GM10266 (cell line): ENCODE data around the gene SLAIN2.

Experiments
- DNase-seq: peaks from one replicate; pipeline ENCODE4 v3.0.0; 2012; ENCODE audit errors: extremely low spot score
- CTCF ChIP-seq: IDR thresholded peaks from 2 replicates; pipeline ENCODE4 v1.5.1; 2012; ENCODE audit warnings: mild to moderate bottlenecking, low read depth; ENCODE audit not compliant: control insufficient read depth, insufficient read depth; ENCODE audit errors: missing control alignments

The SLAIN2 gene

DNA sequence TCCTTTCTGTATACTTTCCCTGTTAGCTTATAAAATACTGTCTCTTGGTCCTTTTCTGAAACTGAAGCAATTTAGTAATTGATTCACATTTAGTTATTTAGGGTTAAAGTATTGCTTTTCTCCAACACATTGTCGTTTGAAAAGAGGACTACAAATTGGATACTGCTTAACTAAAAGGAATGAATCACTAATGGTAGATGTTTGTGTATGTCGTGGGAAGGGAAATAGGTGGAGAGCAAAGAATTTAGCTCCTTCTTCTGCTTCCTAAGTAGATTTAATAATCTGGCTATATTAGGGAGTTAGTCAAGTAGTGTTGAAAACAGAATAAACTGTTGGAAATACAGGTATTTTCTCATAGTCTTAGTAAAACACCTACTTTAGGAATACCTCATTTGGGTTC, 27.9 kb downstream of the SLAIN2 start:
- no peak for DNase-seq
- no peak for TF ChIP-seq CTCF

DNA sequence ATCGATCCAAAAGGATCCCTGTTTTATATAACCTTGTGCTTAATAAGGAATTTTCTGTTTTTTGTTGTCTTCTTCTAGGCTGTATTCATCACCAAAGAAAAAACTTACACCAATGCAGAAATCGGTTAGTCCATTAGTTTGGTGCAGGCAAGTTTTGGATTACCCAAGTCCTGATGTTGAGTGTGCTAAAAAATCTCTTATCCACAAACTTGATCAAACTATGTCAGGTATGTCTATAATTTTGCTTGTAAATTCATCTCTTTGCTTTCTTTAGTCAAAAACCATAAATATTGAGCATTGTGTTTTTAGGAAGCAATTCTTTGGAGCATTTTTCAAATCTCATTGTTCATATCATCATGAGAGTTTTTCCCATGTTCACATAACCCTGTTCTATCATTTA, 28.4 kb downstream of the SLAIN2 start:
- DNase-seq: no peak
- TF ChIP-seq CTCF: no peak

GRCh38 chr4:48370260-48371134, 29.2 kb downstream of the SLAIN2 start:
- DNase-seq: no peak
- TF ChIP-seq CTCF: no peak

- TF ChIP-seq CTCF: no peak
- no peak for DNase-seq
Measured at GRCh38 chr4:48372272-48372671, 30.9 kb downstream of the SLAIN2 start.

GRCh38 chr4:48375651-48376304, 34.4 kb downstream of the SLAIN2 start:
- no peak for DNase-seq
- TF ChIP-seq CTCF: no peak

DNA sequence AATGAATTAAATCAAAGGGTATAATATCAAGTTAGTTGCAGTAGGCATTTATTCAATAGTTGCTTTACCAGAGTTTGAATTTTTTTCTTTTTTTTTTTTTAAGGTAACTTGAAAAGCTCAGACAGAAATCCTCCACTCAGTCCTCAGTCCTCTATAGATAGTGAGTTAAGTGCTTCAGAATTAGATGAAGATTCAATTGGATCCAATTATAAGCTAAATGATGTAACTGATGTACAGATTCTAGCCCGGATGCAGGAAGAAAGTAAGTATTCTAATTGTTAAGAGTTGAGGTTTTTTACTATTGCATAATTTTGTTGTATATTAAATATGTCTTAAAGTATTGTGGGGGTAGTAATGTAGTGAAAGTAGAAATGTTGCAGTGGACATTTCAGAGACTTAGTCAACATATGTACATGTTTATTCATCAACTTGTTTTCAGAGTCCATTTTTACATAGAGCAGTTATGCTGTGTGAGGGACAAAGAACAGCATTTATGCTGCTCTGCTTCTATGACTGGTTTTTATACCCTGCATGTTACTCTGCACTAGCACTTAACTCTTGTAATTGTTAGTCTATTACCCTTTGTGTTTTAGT, 38.4 kb downstream of the SLAIN2 start:
- TF ChIP-seq CTCF: no peak
- DNase-seq: no peak

DNA sequence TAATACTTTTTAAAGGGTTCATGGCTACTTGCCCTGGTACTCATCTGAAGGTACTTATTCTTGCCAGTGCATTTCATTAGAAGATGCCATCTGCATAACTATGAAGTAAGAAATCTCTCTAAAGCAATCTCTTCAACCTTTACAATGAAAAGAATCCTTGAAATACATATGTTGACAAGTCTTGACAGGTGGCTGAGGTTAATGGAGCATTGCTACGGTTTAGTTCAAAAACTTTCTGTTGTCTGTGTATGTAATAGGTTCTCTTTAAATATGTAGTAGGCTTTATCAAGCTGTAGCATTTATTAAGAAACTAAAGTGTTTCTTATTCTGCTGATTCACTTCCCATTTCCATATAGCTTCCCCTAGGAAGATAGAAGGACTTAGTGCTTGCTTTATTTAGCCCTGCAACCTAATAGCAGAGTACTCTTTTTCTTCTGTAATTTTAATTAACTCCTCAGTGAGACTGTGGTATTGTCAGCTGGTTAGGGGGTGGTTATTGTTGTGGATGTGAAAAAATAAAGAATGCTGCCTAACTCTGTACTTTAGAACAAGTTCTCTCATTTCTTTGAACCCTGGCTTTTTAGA, 39.3 kb downstream of the SLAIN2 start:
- no peak for DNase-seq
- TF ChIP-seq CTCF: no peak
